GM12878 (cell line): ENCODE measurements around the gene KRTAP10-10. TPM values are rescaled to one million over a fixed set of nuclear protein-coding genes. Genes with fewer than 3 reads are reported as not detected.

Source experiments
- ATAC-seq: fragments of 200-7000 bp; cut with Tn5 transposase; 3 replicates; pipeline ENCODE4 v1.9.1; 2020; ENCODE audit warnings: mild to moderate bottlenecking, moderate library complexity
- BruUV-seq: library from RNA; stranded (reverse); fragments of 400-500 nt; replicated peaks from 2 replicates; lab custom pipeline; 2021; lab: Mats Ljungman, UMichigan
- CTCF ChIA-PET: fragments of 300-600 bp; sonication (Branson Sonifier 250); formaldehyde crosslinking; extraction: SDS; loops from one replicate; lab custom pipeline; 2021; ENCODE audit warnings: inconsistent platforms; lab: Yijun Ruan, JAX
- POLR2A ChIA-PET: fragments of 350-600 bp; formaldehyde crosslinking; extraction: SDS; loops from one replicate; lab custom pipeline; 2021; ENCODE audit warnings: inconsistent platforms; lab: Charles Lee
- RAD21 ChIA-PET: fragments of 300-600 bp; sonication (Branson Sonifier 250); formaldehyde crosslinking; loops from one replicate; lab custom pipeline; 2023; ENCODE audit warnings: antibody characterized with exemption; ENCODE audit not compliant: unreplicated experiment; lab: Charles Lee
- SMC1A ChIA-PET: fragments of 300-600 bp; sonication (Branson Sonifier 250); formaldehyde crosslinking; loops from one replicate; lab custom pipeline; 2023; ENCODE audit not compliant: unreplicated experiment, uncharacterized antibody; lab: Charles Lee
- DNase-seq: peaks from one replicate; pipeline ENCODE4 v3.0.0-alpha.2; 2011; ENCODE audit warnings: low read depth, low spot score
- FAIRE-seq: peaks from 3 replicates; lab custom pipeline; 2011; peaks lifted over from hg19 to GRCh38; lab: Jason Lieb, UNC
- H2AFZ ChIP-seq: 2 replicates; pipeline ENCODE4 v1.6.0; 2011; ENCODE audit warnings: low read depth, low read length, control low read depth; ENCODE audit not compliant: control insufficient read depth
- H3K27ac ChIP-seq: 2 replicates; pipeline ENCODE4 v1.5.1; 2011; ENCODE audit warnings: control low read depth; ENCODE audit not compliant: control insufficient read depth, insufficient read depth
- H3K27me3 ChIP-seq, 2 experiments: replicated peaks in 1 of 2; 2 replicates each; pipeline versions ENCODE4 v1.6.0 to v1.6.1; 2011; ENCODE audit warnings: low read length in 1 of 2; ENCODE audit not compliant: control insufficient read depth in 2 of 2, insufficient read depth in 2 of 2
- H3K36me3 ChIP-seq, 2 experiments: 2 replicates each; pipeline ENCODE4 v1.5.1; 2011; ENCODE audit warnings: low read length in 1 of 2; ENCODE audit not compliant: control insufficient read depth in 2 of 2, insufficient read depth in 2 of 2
- H3K4me1 ChIP-seq: 2 replicates; pipeline ENCODE4 v1.6.1; 2011; ENCODE audit warnings: mild to moderate bottlenecking, low read length, moderate library complexity, mixed read lengths; ENCODE audit not compliant: control insufficient read depth, insufficient read depth
- H3K4me2 ChIP-seq: 2 replicates; pipeline ENCODE4 v1.6.0; 2011; ENCODE audit warnings: control low read depth; ENCODE audit not compliant: control insufficient read depth, insufficient read depth
- H3K4me3 ChIP-seq: fragments of 200-600 bp; sonication (generic); 2 replicates; pipeline ENCODE4 v1.5.1; 2016
- H3K79me2 ChIP-seq: 2 replicates; pipeline ENCODE4 v1.6.0; 2011; ENCODE audit warnings: low read length; ENCODE audit not compliant: control insufficient read depth, insufficient read depth
- H3K9ac ChIP-seq: 2 replicates; pipeline ENCODE4 v1.8.0; 2011; ENCODE audit warnings: low read length, control low read depth, mixed read lengths; ENCODE audit not compliant: control insufficient read depth, insufficient read depth
- H3K9me3 ChIP-seq: replicated peaks from 3 replicates; pipeline ENCODE4 v1.5.1; 2011; ENCODE audit warnings: mild to moderate bottlenecking, low read length; ENCODE audit not compliant: control insufficient read depth, insufficient read depth
- H4K20me1 ChIP-seq: 2 replicates; pipeline ENCODE4 v1.6.0; 2011; ENCODE audit not compliant: control insufficient read depth, insufficient read depth
- CBFB ChIP-seq: IDR thresholded peaks from 2 replicates; pipeline ENCODE4 v1.6.1; 2016; ENCODE audit warnings: antibody characterized with exemption, low read depth
- CHD2 ChIP-seq: IDR thresholded peaks from 2 replicates; pipeline ENCODE4 v1.6.1; 2011; ENCODE audit warnings: low read depth, low read length, improper control_type of control experiment, borderline replicate concordance
- HDAC2 ChIP-seq: fragments of 200-600 bp; sonication (generic); IDR thresholded peaks from 2 replicates; pipeline ENCODE4 v1.6.1; 2017
- PKNOX1 ChIP-seq: fragments of 450-650 bp; IDR thresholded peaks from 2 replicates; pipeline ENCODE4 v1.6.1; 2016; ENCODE audit warnings: mild to moderate bottlenecking
- POLR2AphosphoS5 ChIP-seq: IDR thresholded peaks from 2 replicates; pipeline ENCODE4 v1.6.1; 2011; ENCODE audit warnings: mild to moderate bottlenecking, low read length, inconsistent platforms
- RUNX3 ChIP-seq: IDR thresholded peaks from 2 replicates; pipeline ENCODE4 v1.6.1; 2012; ENCODE audit warnings: low read length, inconsistent platforms
- TARDBP ChIP-seq: IDR thresholded peaks from 2 replicates; pipeline ENCODE4 v1.6.1; 2016; ENCODE audit warnings: borderline replicate concordance
- TCF3 ChIP-seq: IDR thresholded peaks from 2 replicates; pipeline ENCODE4 v1.6.1; 2012; ENCODE audit warnings: low read depth, mild to moderate bottlenecking, low read length, borderline replicate concordance; ENCODE audit not compliant: insufficient read depth
- ZNF274 ChIP-seq: IDR thresholded peaks from one replicate; pipeline ENCODE4 v1.8.0; 2011; ENCODE audit not compliant: insufficient read length, insufficient read depth
- WGBS: methylation state at CpG from one replicate; pipeline ENCODE4 v1.1.6; 2016; ENCODE audit warnings: low lambda C conversion rate; ENCODE audit not compliant: insufficient replicate concordance, insufficient coverage; ENCODE audit errors: missing lambda C conversion rate; 5-methylcytosine and 5-hydroxymethylcytosine counted together
- in situ Hi-C: fragments of 300-500 bp; cut with MboI; formaldehyde crosslinking; loops from 9 replicates; pipeline ENCODE4 v1.14.3; 2018; ENCODE audit warnings: mixed read lengths
- intact Hi-C: fragments of 100-400 bp; cut with micrococcal nuclease; formaldehyde crosslinking; loops from one replicate; pipeline ENCODE4 v1.14.2; 2022; ENCODE audit not compliant: unreplicated experiment
- polyA plus RNA-seq, 11 experiments: library from polyadenylated mRNA; depleted of rRNA in 4 of 11; unstranded in 6 of 11; stranded (reverse) in 5 of 11; fragments of >200 nt; fragmentation: Nextera tagmentation in 4 of 11; fragmentation: Illumina TruSeq in 1 of 11; extraction: Ambion mirVana in 4 of 11; extraction: Trizol in 1 of 11; gene quantifications; 1 replicate in 1 of 11; 2 replicates in 10 of 11; pipeline versions ENCODE4 v1.2.1 to v1.2.3, GENCODE V29; 2011 to 2016; ENCODE audit warnings: inconsistent platforms in 2 of 11, missing spikeins in 2 of 11, low read depth in 1 of 11
- total RNA-seq, 4 experiments: library from RNA; depleted of rRNA in 3 of 4; stranded (reverse); fragments of >200 nt in 3 of 4; fragmentation: Illumina TruSeq in 1 of 4; extraction: Trizol in 1 of 4; gene quantifications; 2 replicates each; pipeline versions ENCODE4 v1.2.1 to v1.2.3, GENCODE V29; 2013 to 2021
- TF ChIP-seq, protein P1 (sequence below): fragments of 450-650 bp; IDR thresholded peaks from 2 replicates; pipeline ENCODE4 v1.6.1; 2017; ENCODE audit warnings: mild to moderate bottlenecking, low read depth, inconsistent platforms; ENCODE audit not compliant: poor library complexity, severe bottlenecking
- TF ChIP-seq, protein P2 (sequence below): fragments of 450-650 bp; formaldehyde crosslinking; IDR thresholded peaks from 2 replicates; pipeline ENCODE4 v1.4.0; 2020; ENCODE audit warnings: mild to moderate bottlenecking, moderate library complexity

The KRTAP10-10 gene
- total and polyA plus RNA-seq, 10 of the 15 experiments (the other 5 are each of a cell fraction or from before 2014, with no cell fraction given), result not detected

DNA sequence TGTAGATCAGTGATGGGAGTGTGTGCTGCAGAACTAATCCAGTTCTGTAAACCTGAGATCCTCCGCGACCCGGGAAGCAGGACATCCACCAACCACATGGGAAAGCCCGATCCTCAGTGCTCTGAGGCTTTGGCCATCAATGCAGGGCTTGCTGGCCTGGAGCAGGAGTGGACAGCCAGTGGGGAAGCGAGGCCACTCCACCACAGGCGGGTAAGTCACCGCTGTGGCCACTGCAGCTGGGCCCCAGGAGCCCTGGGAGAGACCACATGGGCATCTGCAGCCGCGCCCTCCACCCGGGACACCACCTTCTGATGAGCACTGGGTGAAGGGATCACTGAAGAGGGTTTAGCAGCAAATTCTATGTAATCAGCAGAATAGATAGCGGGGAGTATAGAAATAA is 44.0 kb downstream of the KRTAP10-10 start:
- H3K4me1 ChIP-seq, result no peaks in the 10 kb centered on the region
- in situ Hi-C loops (no loop called here), intact Hi-C loops (no loop called here)
- ChIA-PET CTCF (no interaction called here), POLR2A (no interaction called here), SMC1A (no interaction called here), RAD21 (no interaction called here)
- H3K4me2 ChIP-seq, result no peak overlapping the region
- FAIRE-seq, result no peak
- H2AFZ ChIP-seq, result no peak overlapping the region
- no peak overlapping the region for H3K27ac ChIP-seq
- H3K9ac ChIP-seq, result no peak overlapping the region
- TF ChIP-seq ZNF274 (no peak), CHD2 (no peak), PKNOX1 (no peak), TCF3 (no peak), TARDBP (no peak), CBFB (no peak), POLR2AphosphoS5 (no peak), RUNX3 (no peak), HDAC2 (no peak)
- TF ChIP-seq, protein P1, sequence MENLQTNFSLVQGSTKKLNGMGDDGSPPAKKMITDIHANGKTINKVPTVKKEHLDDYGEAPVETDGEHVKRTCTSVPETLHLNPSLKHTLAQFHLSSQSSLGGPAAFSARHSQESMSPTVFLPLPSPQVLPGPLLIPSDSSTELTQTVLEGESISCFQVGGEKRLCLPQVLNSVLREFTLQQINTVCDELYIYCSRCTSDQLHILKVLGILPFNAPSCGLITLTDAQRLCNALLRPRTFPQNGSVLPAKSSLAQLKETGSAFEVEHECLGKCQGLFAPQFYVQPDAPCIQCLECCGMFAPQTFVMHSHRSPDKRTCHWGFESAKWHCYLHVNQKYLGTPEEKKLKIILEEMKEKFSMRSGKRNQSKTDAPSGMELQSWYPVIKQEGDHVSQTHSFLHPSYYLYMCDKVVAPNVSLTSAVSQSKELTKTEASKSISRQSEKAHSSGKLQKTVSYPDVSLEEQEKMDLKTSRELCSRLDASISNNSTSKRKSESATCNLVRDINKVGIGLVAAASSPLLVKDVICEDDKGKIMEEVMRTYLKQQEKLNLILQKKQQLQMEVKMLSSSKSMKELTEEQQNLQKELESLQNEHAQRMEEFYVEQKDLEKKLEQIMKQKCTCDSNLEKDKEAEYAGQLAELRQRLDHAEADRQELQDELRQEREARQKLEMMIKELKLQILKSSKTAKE, result no peak
- TF ChIP-seq, protein P2, sequence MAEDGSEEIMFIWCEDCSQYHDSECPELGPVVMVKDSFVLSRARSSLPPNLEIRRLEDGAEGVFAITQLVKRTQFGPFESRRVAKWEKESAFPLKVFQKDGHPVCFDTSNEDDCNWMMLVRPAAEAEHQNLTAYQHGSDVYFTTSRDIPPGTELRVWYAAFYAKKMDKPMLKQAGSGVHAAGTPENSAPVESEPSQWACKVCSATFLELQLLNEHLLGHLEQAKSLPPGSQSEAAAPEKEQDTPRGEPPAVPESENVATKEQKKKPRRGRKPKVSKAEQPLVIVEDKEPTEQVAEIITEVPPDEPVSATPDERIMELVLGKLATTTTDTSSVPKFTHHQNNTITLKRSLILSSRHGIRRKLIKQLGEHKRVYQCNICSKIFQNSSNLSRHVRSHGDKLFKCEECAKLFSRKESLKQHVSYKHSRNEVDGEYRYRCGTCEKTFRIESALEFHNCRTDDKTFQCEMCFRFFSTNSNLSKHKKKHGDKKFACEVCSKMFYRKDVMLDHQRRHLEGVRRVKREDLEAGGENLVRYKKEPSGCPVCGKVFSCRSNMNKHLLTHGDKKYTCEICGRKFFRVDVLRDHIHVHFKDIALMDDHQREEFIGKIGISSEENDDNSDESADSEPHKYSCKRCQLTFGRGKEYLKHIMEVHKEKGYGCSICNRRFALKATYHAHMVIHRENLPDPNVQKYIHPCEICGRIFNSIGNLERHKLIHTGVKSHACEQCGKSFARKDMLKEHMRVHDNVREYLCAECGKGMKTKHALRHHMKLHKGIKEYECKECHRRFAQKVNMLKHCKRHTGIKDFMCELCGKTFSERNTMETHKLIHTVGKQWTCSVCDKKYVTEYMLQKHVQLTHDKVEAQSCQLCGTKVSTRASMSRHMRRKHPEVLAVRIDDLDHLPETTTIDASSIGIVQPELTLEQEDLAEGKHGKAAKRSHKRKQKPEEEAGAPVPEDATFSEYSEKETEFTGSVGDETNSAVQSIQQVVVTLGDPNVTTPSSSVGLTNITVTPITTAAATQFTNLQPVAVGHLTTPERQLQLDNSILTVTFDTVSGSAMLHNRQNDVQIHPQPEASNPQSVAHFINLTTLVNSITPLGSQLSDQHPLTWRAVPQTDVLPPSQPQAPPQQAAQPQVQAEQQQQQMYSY (CRISPR knock-in tag), result no peak
- H3K4me3 ChIP-seq, result no peak overlapping the region
- no TSS peak for BruUV-seq
- H3K9me3 ChIP-seq, result no peaks in the 10 kb centered on the region
- H3K27me3 ChIP-seq, result peaks cover 0 to 1% of the 10 kb centered on the region in 2 experiments; a peak in 2 of 4 replicates
- ATAC-seq, result no peak
- 35% methylated on average over 11 of the region's 11 CpGs for WGBS
- no peaks in the 10 kb centered on the region for H3K79me2 ChIP-seq
- H4K20me1 ChIP-seq, result no peaks in the 10 kb centered on the region
- DNase-seq, result no peak
- H3K36me3 ChIP-seq, result no peaks in the 10 kb centered on the region
